Vagina (tissue), 2 donors: ENCODE measurements around the gene KBTBD4. TPM values are rescaled to one million over a fixed set of nuclear protein-coding genes. Genes with fewer than 3 reads are reported as not detected.

ENCODE experiments used
- DNase-seq, 2 donors: peaks; one replicate each; pipeline ENCODE4 v3.0.0-alpha.2; 2017; ENCODE audit errors: extremely low spot score in 2 of 2
- H3K27ac ChIP-seq: fragments of 200-600 bp; sonication (generic); one replicate; pipeline ENCODE4 v1.5.1; 2019
- H3K27me3 ChIP-seq: fragments of 200-600 bp; sonication (generic); one replicate; pipeline ENCODE4 v1.5.1; 2019
- H3K36me3 ChIP-seq, 2 donors: fragments of 200-600 bp; sonication (generic); one replicate each; pipeline ENCODE4 v1.5.1; 2017 to 2019
- H3K4me1 ChIP-seq: fragments of 200-600 bp; sonication (generic); one replicate; pipeline ENCODE4 v1.5.1; 2019
- H3K4me3 ChIP-seq, 2 donors: fragments of 200-600 bp; sonication (generic); 1 replicate in 1 of 2; 2 replicates in 1 of 2; pipeline ENCODE4 v1.5.1; 2016 to 2019
- H3K9me3 ChIP-seq: fragments of 200-600 bp; sonication (generic); one replicate; pipeline ENCODE4 v1.5.1; 2019
- POLR2A ChIP-seq, 2 donors: fragments of 450-650 bp; IDR thresholded peaks; one replicate each; pipeline ENCODE4 v1.6.1; 2017; ENCODE audit warnings: antibody characterized with exemption in 2 of 2, mild to moderate bottlenecking in 2 of 2, moderate library complexity in 2 of 2
- POLR2AphosphoS5 ChIP-seq, 2 donors: sonication (generic); formaldehyde crosslinking; IDR thresholded peaks; one replicate each; pipeline ENCODE4 v1.9.0; 2017; ENCODE audit warnings: antibody characterized with exemption in 2 of 2, mild to moderate bottlenecking in 2 of 2, low read depth in 1 of 2; ENCODE audit not compliant: insufficient read depth in 1 of 2
- intact Hi-C: fragments of 100-400 bp; cut with DNase I; formaldehyde crosslinking; loops from one replicate; pipeline ENCODE4 v1.15.1; 2023
- total RNA-seq: library from RNA; depleted of rRNA; stranded (reverse); fragments of >200 nt; gene quantifications from one replicate; pipeline ENCODE4 v1.2.3, GENCODE V29; 2016
- TF ChIP-seq, protein P1 (sequence below), 3 experiments: fragments of 450-650 bp in 2 of 3; fragments of 200-600 bp in 1 of 3; sonication (generic) in 1 of 3; IDR thresholded peaks; one replicate each; pipeline ENCODE4 v1.5.1; 2017 to 2019; ENCODE audit warnings: antibody characterized with exemption in 3 of 3, mild to moderate bottlenecking in 2 of 3, moderate library complexity in 2 of 3

Gene KBTBD4
- total RNA-seq, 1 donor from 2014 or later, result 14.7 TPM

DNA sequence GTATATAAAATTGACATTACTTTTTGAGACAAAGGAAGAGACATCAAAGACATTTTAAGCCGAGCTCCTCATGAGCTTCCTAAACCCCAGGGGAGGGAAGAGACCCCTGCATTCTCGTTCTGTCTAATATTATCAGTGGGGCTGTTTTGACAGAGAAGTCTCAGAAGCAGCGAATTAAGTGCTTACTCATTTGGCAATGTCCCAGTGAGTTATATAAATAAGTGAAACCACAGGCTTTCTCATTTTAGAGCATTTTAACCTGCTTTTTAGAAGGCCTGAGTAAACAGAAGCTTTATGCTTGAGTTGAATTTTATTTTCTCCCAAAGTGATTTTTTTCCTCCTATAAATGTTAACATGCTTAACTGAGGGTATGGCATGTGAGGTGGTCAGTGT lies 38.6 kb upstream of the KBTBD4 start:
- Histone ChIP-seq H3K27me3 (no peaks in the 10 kb centered on the region), H3K9me3 (no peaks in the 10 kb centered on the region), H3K4me3 (no peak overlapping the region), H3K27ac (no peak overlapping the region), H3K4me1 (no peaks in the 10 kb centered on the region), H3K36me3 (peaks cover 0 to 23% of the 10 kb centered on the region in 2 donors)
- intact Hi-C loops, result loop anchor here (10.0 kb wide), 1 partner anchor 243 kb away; the partner anchor contains the start of gene SPI1
- TF ChIP-seq POLR2AphosphoS5 (IDR thresholded peaks at IDR 0.05; ENCODE audit: insufficient read depth in 1 of 2, low read depth in 1 of 2) (no peak), POLR2A (IDR thresholded peaks at IDR 0.05) (no peak)
- TF ChIP-seq, protein P1, sequence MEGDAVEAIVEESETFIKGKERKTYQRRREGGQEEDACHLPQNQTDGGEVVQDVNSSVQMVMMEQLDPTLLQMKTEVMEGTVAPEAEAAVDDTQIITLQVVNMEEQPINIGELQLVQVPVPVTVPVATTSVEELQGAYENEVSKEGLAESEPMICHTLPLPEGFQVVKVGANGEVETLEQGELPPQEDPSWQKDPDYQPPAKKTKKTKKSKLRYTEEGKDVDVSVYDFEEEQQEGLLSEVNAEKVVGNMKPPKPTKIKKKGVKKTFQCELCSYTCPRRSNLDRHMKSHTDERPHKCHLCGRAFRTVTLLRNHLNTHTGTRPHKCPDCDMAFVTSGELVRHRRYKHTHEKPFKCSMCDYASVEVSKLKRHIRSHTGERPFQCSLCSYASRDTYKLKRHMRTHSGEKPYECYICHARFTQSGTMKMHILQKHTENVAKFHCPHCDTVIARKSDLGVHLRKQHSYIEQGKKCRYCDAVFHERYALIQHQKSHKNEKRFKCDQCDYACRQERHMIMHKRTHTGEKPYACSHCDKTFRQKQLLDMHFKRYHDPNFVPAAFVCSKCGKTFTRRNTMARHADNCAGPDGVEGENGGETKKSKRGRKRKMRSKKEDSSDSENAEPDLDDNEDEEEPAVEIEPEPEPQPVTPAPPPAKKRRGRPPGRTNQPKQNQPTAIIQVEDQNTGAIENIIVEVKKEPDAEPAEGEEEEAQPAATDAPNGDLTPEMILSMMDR (IDR thresholded peaks at IDR 0.05), result no peak
- no peak for DNase-seq

DNA sequence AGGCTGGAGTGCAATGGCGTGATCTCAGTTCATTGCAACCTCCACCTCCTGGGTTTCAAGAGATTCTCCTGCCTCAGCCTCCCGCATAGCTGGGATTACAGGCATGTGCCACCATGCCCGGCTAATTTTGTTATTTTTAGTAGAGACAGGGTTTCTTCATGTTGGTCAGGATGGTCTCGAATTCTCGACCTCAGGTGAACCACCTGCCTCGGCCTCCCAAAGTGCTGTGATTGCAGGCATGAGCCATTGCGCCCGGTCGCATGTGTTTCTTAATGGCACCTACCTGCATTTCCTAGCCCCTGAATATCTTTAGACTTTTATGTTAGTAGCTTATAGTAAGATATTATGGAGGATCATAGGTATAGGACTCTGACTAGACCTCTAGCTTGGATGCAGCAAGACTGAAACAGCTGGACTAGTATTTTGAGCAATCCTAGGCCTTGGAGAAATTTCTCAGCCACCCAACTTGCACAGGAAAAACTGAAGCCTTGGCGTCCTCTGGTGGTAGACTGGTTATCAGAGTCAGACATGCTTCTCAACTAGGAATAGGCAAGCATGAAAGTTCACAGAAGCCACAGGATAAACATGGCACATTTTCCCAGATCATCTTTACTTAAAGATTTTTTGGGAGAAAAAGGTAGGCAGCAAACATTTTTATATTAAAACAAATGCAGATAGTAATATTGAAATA lies 38.1 kb upstream of the KBTBD4 start:
- Histone ChIP-seq H3K36me3 (peaks cover 0 to 18% of the 10 kb centered on the region in 2 donors), H3K27me3 (no peaks in the 10 kb centered on the region), H3K4me1 (no peaks in the 10 kb centered on the region), H3K9me3 (no peaks in the 10 kb centered on the region), H3K27ac (no peak overlapping the region), H3K4me3 (no peak overlapping the region)
- intact Hi-C loops, result loop anchor here (10.0 kb wide), 1 partner anchor 242 kb away; the partner anchor contains the start of gene SPI1
- DNase-seq, result no peak
- TF ChIP-seq POLR2A (IDR thresholded peaks at IDR 0.05), result no peak
- TF ChIP-seq, protein P1 (IDR thresholded peaks at IDR 0.05), result peak in 1 of 3 experiments; percentile 57

DNA sequence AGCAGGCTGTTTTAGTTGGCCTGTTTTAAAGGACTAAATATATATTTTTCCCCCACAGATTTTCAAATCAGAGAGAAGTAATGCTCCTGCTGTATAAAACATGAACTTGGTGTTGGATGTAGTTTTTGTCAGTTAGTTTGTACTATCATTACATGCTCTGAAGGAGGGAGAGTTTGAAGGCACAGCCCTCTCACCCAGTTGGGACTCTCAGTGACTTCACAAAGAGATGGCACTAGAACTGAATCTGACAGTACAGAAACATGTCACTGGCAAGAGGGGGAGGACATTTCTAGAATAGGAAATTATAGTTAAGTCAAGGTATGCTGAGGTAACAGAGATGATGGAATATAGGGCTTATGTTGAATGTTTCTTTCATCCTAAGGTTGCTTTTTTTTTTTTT lies 36.5 kb upstream of the KBTBD4 start:
- Histone ChIP-seq H3K27ac (no peak overlapping the region), H3K4me3 (no peak overlapping the region), H3K4me1 (no peaks in the 10 kb centered on the region), H3K27me3 (no peaks in the 10 kb centered on the region), H3K36me3 (peaks cover 0 to 17% of the 10 kb centered on the region in 2 donors), H3K9me3 (no peaks in the 10 kb centered on the region)
- DNase-seq, result no peak
- intact Hi-C loops, result loop anchor here (10.0 kb wide), 1 partner anchor 240 kb away; the partner anchor contains the start of gene SPI1
- TF ChIP-seq POLR2A (IDR thresholded peaks at IDR 0.05) (no peak), POLR2AphosphoS5 (IDR thresholded peaks at IDR 0.05; ENCODE audit: insufficient read depth in 1 of 2, low read depth in 1 of 2) (no peak)
- TF ChIP-seq, protein P1 (IDR thresholded peaks at IDR 0.05), result no peak

DNA sequence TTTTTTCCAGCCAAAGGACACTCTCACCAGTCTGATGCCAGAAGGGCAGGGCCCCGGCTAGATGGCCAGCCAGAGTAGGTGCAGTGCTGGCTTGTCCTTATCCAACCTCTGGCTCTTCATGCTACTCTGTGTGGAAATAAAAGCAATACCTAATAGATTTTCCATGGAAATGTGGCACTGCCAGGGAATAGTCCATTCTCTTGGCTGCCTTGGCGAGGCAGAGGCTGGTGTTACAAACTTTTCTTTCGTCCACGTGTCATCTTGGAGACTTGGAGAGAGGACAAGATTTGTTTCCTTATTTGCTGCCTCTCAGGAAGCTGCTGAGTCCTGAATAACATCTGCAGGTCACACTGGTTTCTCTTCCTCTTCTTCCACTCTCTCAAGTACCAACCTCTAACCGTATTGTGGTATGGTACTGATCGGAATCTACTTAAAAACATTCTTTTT lies 32.6 kb upstream of the KBTBD4 start:
- Histone ChIP-seq H3K36me3 (peaks cover 0 to 11% of the 10 kb centered on the region in 2 donors), H3K9me3 (no peaks in the 10 kb centered on the region), H3K27me3 (no peaks in the 10 kb centered on the region), H3K27ac (no peak overlapping the region), H3K4me3 (no peak overlapping the region), H3K4me1 (peaks cover 15% of the 10 kb centered on the region)
- intact Hi-C loops, result loop anchor here (10.0 kb wide), 1 partner anchor 237 kb away; the partner anchor contains the start of gene SPI1
- TF ChIP-seq, protein P1 (IDR thresholded peaks at IDR 0.05), result no peak
- no peak for TF ChIP-seq POLR2A (IDR thresholded peaks at IDR 0.05)
- no peak for TF ChIP-seq POLR2AphosphoS5 (IDR thresholded peaks at IDR 0.05; ENCODE audit: insufficient read depth in 1 of 2, low read depth in 1 of 2)
- no peak for DNase-seq

DNA sequence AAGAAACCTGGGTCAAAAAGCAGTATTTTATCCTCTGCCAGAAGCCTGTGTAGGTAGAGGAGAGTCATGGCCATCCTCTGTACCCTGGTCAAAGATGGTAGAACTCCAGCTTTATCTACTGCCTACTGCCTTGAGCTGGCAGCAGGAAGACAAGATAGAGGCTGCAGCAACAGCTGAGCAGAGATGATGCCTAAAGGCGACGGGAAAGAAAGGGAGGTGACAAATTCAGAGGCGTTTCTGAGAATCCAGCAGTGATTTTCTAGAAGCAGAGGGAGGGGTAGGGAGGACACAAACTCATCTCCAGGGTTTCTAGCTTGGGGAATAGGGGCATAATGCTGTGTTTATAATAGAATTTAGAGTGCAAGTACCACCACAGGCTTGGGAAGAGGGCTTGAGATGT lies 30.9 kb upstream of the KBTBD4 start:
- TF ChIP-seq, protein P1 (IDR thresholded peaks at IDR 0.05), result no peak
- TF ChIP-seq POLR2AphosphoS5 (IDR thresholded peaks at IDR 0.05; ENCODE audit: insufficient read depth in 1 of 2, low read depth in 1 of 2), result no peak
- no peak for TF ChIP-seq POLR2A (IDR thresholded peaks at IDR 0.05)
- Histone ChIP-seq H3K27me3 (no peaks in the 10 kb centered on the region), H3K9me3 (no peaks in the 10 kb centered on the region), H3K36me3 (peaks cover 0 to 11% of the 10 kb centered on the region in 2 donors), H3K4me3 (no peak overlapping the region), H3K27ac (no peak overlapping the region), H3K4me1 (peaks cover 15% of the 10 kb centered on the region)
- no peak for DNase-seq
- intact Hi-C loops, result loop anchor here (10.0 kb wide), 1 partner anchor 235 kb away; the partner anchor contains the start of gene SPI1
